ENCODE data around the gene ARMC10. TPM values are rescaled to one million over a fixed set of nuclear protein-coding genes. Genes with fewer than 3 reads are reported as not detected.
"Not testable (repeated sequence)": the region's sequence is repeated elsewhere in the genome, so short reads cannot be mapped to it uniquely, and the experiment has no call there.

ARMC10 gene
- 44.7 and 49.0 TPM in 2 replicates for total RNA-seq

- DNase-seq (ENCODE audit: low read depth, low spot score), result peak; percentile 60
Measured at GRCh38 chr7:103074519-103075336, at the start of gene ARMC10, which contains the start of gene FBXL13. ARMC10 (plus strand) TSS chr7:103075140; CDS start chr7:103075273, 133 bp downstream. FBXL13 (minus strand) TSS chr7:103074796.

DNA sequence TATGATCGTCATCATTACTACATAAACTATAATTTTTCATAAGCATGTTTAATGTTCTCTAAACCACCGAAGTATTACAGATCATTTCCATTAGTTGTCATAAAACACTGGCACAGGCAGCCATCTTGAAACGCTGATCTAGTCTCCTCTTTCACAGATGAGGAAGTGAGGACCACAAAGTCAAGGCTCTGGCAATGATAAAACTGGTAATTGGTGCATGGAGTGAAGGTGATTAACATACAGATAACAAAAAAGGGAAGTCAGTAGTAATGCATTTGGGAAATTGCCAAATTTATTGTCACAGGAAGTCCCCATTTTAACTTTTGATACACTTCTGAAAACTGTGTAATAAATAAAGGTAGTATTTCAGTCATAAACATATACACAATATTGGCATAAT lies 49.6 kb upstream of the ARMC10 start:
- DNase-seq (ENCODE audit: low read depth, low spot score), result no peak

DNA sequence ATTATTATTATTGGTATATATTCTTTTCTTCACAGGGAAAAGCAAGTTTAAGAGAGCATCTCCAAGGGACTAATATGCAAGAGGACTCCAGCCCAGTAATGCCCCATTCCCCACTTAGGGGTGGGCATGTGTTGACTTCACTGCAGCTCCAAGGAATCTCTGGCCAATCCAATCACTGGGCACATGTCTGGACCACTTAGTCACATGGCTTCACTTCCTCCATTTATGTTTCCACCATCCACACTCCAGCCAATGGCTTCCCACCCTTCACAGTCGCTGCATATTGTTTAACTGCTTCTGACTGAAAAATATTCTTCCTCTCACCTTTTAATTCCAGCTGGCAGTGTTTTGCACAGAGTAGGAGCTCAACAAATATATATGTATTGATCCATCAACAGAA lies 43.9 kb upstream of the ARMC10 start:
- no peak for DNase-seq (ENCODE audit: low read depth, low spot score)

DNA sequence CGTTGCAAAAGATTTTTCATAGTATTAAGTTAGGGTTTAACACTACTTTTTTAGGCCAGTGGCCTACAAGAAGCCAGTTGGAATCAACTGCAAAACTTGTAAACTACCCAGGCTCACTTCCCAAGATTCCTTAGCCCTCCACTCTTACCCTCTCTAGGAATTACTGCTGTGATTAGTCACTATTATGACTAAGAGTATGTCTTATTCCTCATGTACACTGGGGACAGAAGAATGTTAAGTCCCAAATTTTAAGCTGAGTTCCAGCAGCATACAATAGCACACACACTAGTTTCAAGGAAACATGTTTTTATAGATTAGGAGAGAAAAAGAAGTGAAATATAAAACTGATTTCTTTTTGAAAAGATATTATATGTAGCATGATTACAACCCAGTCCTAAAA lies 43.2 kb upstream of the ARMC10 start:
- no peak for DNase-seq (ENCODE audit: low read depth, low spot score)

GRCh38 chr7:103034318-103034717 lies 40.6 kb upstream of the ARMC10 start:
- not testable (repeated sequence) for DNase-seq (ENCODE audit: low read depth, low spot score)

- DNase-seq (ENCODE audit: low read depth, low spot score), result no peak
Measured at GRCh38 chr7:103037476-103037822, 37.5 kb upstream of the ARMC10 start.

DNA sequence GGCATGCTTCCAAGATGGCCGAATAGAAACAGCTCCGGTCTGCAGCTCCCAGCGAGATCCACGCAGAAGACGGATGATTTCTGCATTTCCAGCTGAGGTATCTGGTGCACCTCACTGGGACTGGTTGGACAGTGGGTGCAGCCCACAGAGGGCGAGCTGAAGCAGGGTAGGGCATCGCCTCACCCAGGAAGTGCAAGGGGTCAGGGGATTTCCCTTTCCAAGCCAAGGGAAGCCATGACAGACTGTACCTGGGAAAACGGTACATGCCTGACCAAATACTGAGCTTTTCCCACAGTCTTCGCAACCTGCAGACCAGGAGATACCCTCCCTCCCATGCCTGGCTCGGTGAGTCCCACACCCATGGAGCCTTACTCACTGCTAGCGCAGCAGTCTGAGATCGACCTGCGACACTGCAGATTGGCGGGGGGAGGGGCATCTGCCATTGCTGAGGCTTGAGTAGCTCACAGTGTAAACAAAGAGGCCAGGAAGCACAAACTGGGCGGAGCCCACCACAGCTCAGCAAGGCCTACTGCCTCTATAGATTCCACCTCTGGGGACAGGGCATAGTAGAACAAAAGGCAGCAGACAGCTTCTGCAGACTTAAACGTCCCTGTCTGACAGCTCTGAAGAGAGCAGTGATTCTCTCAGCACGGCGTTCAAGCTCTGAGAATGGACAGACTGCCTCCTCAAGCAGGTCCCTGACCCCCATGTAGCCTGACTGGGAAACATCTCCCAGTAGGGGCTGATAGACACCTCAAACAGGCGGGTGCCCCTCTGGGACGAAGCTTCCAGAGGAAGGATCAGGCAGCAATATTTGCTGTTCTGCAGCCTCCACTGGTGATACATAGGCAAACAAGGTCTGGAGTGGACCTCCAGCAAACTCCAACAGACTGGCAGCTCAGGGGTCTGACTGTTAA lies 36.9 kb upstream of the ARMC10 start:
- not testable (repeated sequence) for DNase-seq (ENCODE audit: low read depth, low spot score)

DNA sequence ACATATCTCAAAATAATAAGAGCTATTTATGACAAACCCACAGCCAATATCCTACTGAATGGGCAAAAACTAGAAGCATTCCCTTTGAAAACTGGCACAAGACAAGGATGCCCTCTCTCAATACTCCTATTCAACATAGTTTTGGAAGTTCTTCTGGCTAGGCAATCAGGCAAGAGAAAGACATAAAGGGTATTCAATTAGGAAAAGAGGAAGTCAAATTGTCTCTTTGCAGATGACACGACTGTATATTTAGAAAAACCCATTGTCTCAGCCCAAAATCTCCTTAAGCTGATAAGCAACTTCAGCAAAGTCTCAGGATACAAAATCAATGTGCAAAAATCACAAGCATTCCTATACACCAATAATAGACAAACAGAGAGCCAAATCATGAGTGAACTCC lies 33.1 kb upstream of the ARMC10 start:
- not testable (repeated sequence) for DNase-seq (ENCODE audit: low read depth, low spot score)

DNA sequence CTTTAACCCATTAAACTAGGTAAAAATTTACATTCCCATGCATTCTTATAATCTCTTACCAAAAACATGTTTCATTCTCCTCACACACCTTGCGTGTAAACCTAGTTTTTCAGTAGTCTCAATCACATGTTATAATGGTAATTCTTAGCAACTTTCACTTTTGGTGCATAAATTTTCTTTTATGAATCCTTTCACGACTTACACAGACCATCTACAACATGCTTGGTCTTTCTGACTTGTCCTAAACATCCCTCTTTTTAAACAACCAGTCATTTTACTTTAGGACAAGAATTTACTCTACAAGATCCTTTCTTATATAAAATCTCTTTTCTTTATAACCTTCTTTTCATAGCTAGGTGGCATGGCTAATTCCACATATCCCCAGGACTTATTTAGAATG lies 26.1 kb upstream of the ARMC10 start:
- DNase-seq (ENCODE audit: low read depth, low spot score), result no peak

DNA sequence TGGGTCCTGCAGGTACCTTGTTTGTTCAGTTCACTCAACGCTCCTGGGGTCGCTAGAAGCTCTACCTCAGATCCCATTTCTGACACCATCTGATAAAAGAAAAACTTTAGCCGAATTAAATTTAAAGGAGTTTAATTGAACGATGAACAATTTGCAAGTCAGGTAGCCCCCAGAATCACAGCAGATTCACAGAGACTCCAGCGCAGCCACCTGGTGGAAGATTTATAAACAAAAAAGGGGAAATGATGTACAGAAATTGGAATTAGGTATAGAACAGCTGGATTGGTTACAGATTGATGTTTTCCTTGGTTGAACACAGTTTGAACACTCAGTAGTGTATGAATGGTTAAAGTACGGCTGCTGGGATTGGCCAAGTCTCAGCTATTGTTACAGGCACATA lies 23.4 kb upstream of the ARMC10 start:
- DNase-seq (ENCODE audit: low read depth, low spot score), result no peak

DNA sequence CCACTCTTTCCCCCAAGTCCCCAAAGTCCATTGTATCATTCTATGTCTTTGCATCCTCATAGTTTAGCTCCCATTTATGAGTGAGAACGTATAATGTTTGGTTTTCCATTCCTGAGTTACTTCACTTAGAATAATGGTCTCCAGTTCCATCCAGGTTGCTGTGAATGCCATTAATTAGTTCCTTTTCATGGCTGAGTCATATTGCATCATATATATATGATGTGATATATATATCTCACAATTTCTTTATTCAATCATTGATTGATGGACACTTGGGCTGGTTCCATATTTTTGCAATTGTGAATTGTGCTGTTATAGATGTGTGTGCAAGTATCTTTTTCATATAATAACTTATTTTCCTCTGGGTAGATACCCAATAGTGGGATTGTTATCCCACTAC lies 18.9 kb upstream of the ARMC10 start:
- not testable (repeated sequence) for DNase-seq (ENCODE audit: low read depth, low spot score)

DNA sequence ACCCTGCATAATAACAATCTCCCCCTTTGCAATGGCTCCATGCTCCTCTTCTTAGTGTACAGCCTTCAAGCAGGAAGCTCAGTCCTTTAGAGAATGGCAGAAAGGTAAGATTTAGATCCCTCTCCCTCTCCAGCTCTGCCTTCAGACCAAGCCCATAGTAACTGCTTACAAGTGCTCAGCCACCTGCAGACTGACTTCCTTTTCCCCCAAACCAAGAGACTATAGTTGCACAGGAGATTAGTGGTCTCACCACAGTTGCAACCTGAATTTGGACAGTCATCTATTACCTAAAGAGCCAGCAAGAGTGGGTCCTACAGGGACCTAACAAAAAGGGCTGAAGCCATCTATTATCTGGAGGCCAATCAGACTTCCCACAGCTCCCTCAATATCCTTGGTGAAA lies 16.8 kb upstream of the ARMC10 start:
- no peak for DNase-seq (ENCODE audit: low read depth, low spot score)

GRCh38 chr7:103059471-103059870 lies 15.5 kb upstream of the ARMC10 start:
- DNase-seq (ENCODE audit: low read depth, low spot score), result no peak

GRCh38 chr7:103063895-103064294 lies 11.0 kb upstream of the ARMC10 start:
- DNase-seq (ENCODE audit: low read depth, low spot score), result no peak

GRCh38 chr7:103065667-103066066 lies 9.3 kb upstream of the ARMC10 start:
- DNase-seq (ENCODE audit: low read depth, low spot score), result no peak

DNA sequence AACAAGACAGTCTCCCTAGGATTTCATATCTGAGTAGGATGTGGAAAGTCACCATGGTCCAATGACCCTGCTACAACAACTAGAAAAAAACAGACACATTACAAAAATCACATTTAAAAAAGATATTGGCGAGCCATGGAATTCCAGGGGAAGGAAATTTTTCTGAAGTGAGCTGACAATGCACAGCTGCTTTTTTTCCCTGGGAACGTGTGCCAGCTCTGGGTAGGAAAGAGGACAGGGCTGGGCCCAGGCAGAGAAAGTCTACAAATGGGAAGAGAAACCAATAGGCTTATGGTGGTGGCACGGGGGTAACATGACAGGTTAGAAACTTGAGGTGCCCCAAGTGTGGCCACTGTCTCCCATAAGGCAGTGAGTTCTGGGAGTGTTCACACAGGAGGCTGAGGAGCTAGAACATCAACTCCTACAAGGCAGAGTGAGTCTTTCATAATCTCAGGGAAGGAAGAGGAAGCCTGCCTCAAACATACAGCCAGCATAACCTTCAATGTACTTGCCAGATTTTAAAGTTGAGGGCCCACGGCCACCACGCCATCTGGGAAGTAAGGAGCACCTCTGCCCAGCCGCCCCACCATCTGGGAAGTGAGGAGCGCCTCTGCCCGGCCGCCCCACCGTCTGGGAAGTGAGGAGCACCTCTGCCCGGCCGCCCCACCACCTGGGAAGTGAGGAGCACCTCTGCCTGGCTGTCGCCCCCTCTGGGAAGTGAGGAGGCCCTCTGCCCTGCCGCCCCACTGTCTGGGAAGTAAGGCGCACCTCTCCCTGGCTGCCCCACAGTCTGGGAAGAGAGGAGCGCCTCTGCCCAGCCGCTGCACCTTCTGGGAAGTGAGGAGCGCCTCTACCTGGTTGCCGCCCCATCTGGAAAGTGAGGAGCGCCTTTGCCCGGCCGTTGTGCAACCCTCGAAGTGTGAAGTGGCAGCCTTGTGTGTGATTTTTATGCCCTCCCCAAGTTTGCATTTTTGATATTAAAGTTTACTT lies 6.2 kb upstream of the ARMC10 start:
- no peak for DNase-seq (ENCODE audit: low read depth, low spot score)

DNA sequence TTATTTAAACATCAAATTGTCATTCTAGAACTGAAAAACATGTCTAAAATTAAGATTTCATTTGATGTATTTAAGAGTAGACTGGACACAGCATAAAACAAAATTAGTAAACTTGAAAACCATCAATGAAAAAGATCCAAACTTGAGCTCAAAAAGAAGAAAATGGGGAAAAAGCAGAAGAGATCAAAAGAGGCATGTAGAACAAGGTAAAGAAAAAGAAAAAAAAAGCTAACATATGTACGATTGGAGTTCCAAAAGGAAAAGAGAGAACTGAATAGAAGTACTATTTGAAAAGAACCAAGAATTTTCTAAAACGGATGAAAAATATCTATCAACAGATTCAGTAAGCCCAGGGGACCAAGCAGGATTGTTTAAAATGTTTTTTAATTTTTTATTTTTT lies 3.9 kb upstream of the ARMC10 start:
- no peak for DNase-seq (ENCODE audit: low read depth, low spot score)

DNA sequence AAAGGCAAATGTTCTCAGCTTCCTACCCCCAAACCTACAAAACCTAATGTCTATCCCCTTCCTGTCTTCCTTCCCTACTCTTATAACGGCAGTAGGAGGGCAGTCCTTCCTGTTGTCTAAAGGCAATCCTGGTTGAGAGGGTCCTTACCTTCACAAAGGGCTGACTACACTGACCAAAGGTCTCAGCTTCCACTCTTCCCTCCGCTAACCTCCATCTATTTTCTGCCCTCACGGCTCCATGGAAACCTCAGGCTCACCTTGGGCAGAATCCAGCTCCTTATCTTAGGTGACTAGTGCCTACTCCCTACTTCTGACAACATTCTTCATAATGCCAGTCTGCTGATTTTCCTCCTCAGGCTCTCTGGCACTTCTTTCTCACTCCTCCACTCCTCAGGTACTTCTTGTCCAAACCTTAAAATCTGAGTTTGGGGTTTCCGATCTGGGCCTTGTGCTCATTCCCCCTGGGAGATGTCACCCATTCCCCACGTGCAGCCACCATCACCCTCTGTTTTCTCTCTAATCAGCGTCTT lies 886 bp upstream of the ARMC10 start:
- DNase-seq (ENCODE audit: low read depth, low spot score), result no peak

DNA sequence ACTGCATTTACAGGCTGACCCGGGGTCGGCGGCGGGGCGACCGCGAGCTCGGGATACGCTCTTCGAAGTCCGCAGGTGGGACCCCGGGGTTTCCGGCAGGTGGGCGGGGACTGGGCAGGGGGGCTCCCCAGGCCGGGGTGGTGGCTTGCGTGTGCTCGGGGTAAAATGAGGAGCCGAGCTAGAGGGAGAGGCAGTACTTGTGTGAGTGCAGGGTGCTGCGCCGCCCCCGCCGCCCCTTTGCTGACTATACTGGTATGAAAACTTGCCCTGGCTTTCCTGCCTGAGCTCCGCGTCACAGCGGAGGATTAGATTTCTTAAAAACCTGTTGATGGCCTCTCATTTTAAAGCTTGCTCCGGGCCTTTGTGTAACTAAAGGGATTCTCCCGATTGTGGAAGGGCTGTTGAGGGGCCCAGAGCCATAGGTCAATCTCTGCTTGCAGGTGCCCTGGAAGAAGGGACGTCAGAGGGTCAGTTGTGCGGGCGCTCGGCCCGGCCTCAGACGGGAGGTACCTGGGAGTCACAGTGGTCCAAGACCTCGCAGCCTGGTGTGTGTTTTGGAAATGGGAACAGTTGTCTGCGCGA lies 488 bp downstream of the ARMC10 start:
- no peak for DNase-seq (ENCODE audit: low read depth, low spot score)

DNA sequence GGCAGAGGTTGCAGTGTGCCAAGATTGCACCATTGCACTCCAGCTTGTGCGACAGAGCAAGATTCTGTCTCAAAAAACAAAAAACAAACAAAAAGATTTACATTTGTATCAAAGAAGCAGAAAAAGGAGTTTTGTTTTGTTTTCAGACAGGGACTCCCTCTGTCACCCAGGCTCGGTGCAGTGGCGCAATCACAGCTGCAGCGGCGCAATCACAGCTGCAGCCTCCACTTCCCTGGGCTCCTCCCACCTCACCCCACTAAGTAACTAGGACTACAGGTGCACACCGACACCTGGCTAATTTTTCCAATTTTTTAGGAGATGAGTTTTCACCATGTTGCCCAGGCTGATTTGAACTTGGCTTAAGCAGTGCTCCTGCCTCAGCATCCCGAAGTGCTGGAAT lies 1.8 kb downstream of the ARMC10 start:
- no peak for DNase-seq (ENCODE audit: low read depth, low spot score)

GRCh38 chr7:103077318-103077717 lies 2.4 kb downstream of the ARMC10 start:
- DNase-seq (ENCODE audit: low read depth, low spot score), result no peak
